OCI-M1 (cell line): ENCODE data around the gene MAD1L1.

ENCODE experiments used
- DNase-seq: peaks from one replicate; lab custom pipeline; 2025; lab: John Stamatoyannopoulos, UW

Gene MAD1L1

GRCh38 chr7:1781369-1781768 is 451.4 kb downstream of the MAD1L1 start:
- no peak for DNase-seq

DNA sequence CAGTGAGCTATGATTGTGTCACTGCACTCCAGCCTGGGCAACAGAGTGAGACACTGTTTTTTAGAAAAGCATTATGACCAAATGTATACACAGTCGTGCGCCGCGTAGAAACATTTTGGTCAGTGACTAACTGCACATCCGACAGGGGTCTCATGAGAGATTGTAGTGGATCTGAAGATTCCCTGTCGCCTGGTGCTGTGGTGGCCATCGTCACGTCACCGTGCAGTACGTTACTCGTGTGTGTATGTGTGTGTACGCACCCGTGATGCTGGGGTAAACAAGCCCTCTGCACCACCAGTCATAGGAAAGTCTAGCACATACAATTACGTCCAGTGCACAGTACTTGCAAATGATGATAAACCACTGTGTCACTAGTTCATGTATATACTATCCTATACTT is 453.3 kb downstream of the MAD1L1 start:
- DNase-seq: no peak

GRCh38 chr7:1777122-1777521 is 455.6 kb downstream of the MAD1L1 start:
- no peak for DNase-seq

DNA sequence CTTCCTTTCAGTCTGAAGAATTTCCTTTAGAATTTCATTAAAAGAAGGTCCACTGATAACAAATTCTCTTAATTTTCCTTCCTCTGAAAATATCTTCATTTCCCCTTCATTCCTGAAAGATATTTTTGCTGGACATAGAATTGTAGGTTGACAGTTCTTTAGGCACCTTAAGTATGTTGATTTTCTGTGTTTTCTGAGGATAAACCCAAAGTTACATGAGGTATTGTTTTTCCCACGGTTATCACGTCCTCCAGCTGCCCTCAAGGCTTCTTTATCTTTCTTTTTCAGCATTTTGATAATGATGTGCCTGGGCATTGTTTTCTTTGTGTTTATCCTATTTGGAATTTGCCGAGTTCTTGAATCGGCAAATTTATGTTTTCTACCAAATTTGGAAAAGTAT is 457.4 kb downstream of the MAD1L1 start:
- no peak for DNase-seq

DNA sequence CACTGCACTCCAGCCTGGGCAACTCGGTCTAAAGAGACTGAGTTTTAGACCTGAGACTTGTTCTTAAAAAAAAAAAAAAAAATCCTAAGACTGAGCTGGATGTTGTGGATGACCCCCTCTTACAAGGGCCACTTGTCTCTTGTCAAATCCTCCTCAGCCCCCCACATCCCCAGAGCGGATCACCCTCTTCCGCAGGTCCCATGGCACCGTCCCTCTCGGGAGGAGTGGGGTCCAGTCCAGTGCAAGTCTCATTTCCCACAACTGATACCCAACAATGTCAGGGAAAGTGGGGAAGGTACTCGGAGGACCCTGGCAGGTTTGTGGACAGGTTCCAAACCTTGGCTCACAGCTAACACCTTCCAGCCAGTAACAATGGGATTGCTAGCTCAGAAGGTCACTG is 462.4 kb downstream of the MAD1L1 start:
- DNase-seq: no peak

- DNase-seq: no peak
Observed at GRCh38 chr7:1769286-1770200, 463.2 kb downstream of the MAD1L1 start.

DNA sequence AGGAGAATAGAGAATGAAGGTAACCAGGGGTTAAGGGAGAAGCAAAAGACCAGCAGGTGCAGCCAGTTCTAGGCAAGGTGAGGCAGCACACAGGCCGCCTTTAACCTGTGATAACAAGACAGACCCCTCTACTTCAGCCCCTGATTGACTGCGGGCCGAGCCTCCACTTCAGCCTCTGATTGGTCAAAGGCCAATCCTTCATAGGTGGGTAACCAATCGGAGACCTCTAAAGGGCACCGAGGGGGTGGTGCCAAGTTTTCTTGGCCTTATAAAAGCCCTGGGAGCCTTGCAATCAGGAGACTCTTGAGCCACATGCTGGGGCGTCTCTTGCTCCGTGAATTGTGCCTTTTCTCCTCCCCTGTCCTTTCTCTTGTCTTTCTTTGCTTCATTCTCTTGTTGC is 463.9 kb downstream of the MAD1L1 start:
- DNase-seq: no peak

DNA sequence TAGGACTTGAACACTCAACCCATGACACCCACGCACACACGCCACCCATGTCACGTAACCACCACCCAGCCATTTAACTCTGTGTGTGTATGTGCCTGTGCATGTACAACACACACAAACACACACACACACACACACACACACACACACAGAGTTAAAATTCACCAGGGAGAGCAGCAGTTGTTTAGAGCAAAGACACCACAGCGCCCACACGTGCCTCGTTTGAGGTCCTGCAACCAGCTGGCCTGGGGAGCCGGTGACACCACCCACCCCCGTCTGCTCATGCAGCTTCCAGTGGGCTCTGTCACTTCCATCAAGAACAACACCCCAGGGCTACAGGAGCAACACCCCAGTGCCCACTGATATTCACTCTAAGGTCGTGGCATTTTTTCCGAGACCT is 465.2 kb downstream of the MAD1L1 start:
- peak; percentile 8 for DNase-seq
